Mucosa of rectum (tissue), 2 donors: ENCODE measurements around the gene CMKLR1.

Source experiments
- H3K27ac ChIP-seq, 2 donors: one replicate each; pipeline ENCODE4 v1.7.0; 2013; ENCODE audit warnings: inconsistent platforms in 2 of 2, low read depth in 2 of 2, low read length in 2 of 2
- H3K27me3 ChIP-seq, 2 donors: one replicate each; pipeline ENCODE4 v1.7.0; 2013; ENCODE audit warnings: low read length in 2 of 2; ENCODE audit not compliant: control insufficient read depth in 2 of 2, insufficient read depth in 2 of 2
- H3K36me3 ChIP-seq, 2 donors: one replicate each; pipeline ENCODE4 v1.7.0; 2013; ENCODE audit warnings: low read length in 2 of 2; ENCODE audit not compliant: control insufficient read depth in 2 of 2, insufficient read depth in 2 of 2
- H3K4me1 ChIP-seq, 2 donors: one replicate each; pipeline ENCODE4 v1.7.0; 2013; ENCODE audit warnings: low read length in 2 of 2, mild to moderate bottlenecking in 1 of 2; ENCODE audit not compliant: control insufficient read depth in 2 of 2, insufficient read depth in 2 of 2
- H3K4me3 ChIP-seq, 2 donors: one replicate each; pipeline ENCODE4 v1.7.0; 2013; ENCODE audit warnings: low read length in 2 of 2
- H3K9ac ChIP-seq, 2 donors: one replicate each; pipeline ENCODE4 v1.7.0; 2013; ENCODE audit warnings: low read length in 2 of 2, low read depth in 1 of 2, mild to moderate bottlenecking in 1 of 2
- H3K9me3 ChIP-seq, 2 donors: one replicate each; pipeline ENCODE4 v1.7.0; 2013; ENCODE audit warnings: low read length in 2 of 2; ENCODE audit not compliant: control insufficient read depth in 2 of 2
- donor health status: healthy.
- donor health status: Normal muscosa, but diverticular disease.

The CMKLR1 gene

DNA sequence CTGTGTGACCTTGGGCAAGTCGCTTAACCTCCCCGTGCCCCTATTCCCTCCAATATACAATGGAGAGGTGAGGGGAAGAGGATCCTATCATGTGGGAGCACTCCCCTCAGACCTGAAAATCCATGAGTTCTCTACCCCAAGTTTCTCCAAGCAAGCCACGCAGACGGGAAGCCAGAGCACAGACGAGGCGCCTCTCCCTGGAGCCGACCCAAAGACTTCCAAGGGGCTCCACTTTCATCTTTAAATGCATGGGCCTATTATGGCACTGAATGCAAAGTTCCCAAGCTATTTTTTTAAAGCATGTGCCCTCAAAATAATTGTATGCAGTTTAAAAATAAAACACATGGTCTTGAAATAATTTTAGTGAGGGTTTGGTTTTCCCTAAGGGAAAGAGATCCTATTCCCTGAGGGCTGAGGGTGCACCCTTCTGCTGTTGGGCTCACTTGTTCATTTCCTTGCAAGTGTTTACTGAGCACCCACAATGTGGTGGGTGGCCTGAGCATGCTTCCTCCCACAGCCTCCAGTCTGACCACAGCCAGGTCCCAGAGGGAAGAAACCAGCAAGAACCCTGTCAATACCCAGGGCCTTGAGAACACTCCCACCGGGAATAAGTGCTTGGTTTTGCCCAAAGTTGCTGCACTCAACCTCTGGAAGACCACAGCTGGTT, 14.6 kb downstream of the CMKLR1 start:
- H3K27me3 ChIP-seq: no peaks in the 10 kb centered on the region
- H3K9me3 ChIP-seq: no peaks in the 10 kb centered on the region
- H3K4me1 ChIP-seq: no peaks in the 10 kb centered on the region
- H3K36me3 ChIP-seq: no peaks in the 10 kb centered on the region
- H3K27ac ChIP-seq: no peak overlapping the region
- no peak overlapping the region for H3K4me3 ChIP-seq
- H3K9ac ChIP-seq: no peak overlapping the region

DNA sequence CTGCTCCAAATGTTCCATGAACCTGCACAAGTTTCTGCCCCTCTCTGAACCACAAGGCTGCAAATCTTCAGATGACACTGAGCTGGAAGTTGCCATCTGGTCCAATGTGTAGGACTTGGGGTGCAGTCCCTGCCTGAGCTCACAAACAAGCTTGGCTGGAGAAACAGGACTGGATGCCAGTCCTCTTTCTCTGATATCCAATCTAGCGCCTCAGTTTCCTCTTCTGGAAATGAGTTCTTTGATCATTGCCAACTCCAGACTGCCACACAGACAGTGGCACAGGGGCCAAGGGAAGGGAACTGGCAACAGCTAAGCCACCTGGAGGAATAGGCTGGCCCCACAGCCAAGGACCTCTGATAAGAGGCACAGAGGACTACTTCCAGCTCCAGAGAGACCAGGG, 15.5 kb downstream of the CMKLR1 start:
- Histone ChIP-seq H3K36me3 (no peaks in the 10 kb centered on the region), H3K4me1 (no peaks in the 10 kb centered on the region), H3K4me3 (no peak overlapping the region), H3K9ac (no peak overlapping the region), H3K27ac (no peak overlapping the region), H3K27me3 (no peaks in the 10 kb centered on the region), H3K9me3 (no peaks in the 10 kb centered on the region)

DNA sequence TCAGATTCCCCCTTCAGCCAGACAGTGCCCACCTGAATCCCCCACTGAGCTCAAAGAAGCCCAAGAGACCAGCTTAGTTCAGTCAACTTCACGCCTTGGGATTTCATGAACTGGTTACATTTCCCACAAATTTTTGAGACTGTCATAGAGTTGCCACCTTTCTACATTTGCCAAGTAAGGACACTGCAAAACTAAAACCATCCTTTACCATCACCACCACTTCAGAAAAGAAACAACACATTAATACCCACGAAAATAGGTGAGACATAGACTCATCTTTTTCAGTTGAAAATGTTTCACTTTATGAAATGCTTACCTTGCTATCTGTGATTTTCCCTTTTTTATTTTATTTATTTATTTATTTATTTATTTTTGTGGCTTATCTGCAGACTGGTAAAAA, 16.1 kb downstream of the CMKLR1 start:
- Histone ChIP-seq H3K27me3 (no peaks in the 10 kb centered on the region), H3K27ac (no peak overlapping the region), H3K4me1 (no peaks in the 10 kb centered on the region), H3K4me3 (no peak overlapping the region), H3K36me3 (no peaks in the 10 kb centered on the region), H3K9ac (no peak overlapping the region), H3K9me3 (no peaks in the 10 kb centered on the region)

DNA sequence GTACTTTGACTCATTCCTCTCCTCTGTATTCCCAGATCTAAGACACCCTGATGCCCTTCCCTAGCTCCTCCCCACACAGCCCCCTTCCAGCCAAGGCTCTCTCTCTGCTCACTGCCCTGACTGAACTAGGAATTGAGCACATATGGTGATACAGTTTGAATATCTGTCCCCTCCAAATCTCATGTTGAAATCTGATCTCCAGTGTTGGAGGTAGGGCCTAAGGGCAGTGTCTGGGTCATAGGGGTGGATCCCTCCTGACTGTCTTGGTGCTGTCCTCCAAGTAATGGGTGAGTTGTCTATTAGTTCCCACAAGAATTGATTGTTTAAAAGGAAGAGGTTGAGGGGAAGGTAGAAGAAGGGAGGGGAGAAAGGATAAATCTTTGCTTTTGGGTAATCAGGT, 17.4 kb downstream of the CMKLR1 start:
- no peaks in the 10 kb centered on the region for H3K36me3 ChIP-seq
- no peak overlapping the region for H3K27ac ChIP-seq
- no peaks in the 10 kb centered on the region for H3K9me3 ChIP-seq
- no peak overlapping the region for H3K9ac ChIP-seq
- H3K27me3 ChIP-seq: no peaks in the 10 kb centered on the region
- H3K4me3 ChIP-seq: no peak overlapping the region
- H3K4me1 ChIP-seq: no peaks in the 10 kb centered on the region

DNA sequence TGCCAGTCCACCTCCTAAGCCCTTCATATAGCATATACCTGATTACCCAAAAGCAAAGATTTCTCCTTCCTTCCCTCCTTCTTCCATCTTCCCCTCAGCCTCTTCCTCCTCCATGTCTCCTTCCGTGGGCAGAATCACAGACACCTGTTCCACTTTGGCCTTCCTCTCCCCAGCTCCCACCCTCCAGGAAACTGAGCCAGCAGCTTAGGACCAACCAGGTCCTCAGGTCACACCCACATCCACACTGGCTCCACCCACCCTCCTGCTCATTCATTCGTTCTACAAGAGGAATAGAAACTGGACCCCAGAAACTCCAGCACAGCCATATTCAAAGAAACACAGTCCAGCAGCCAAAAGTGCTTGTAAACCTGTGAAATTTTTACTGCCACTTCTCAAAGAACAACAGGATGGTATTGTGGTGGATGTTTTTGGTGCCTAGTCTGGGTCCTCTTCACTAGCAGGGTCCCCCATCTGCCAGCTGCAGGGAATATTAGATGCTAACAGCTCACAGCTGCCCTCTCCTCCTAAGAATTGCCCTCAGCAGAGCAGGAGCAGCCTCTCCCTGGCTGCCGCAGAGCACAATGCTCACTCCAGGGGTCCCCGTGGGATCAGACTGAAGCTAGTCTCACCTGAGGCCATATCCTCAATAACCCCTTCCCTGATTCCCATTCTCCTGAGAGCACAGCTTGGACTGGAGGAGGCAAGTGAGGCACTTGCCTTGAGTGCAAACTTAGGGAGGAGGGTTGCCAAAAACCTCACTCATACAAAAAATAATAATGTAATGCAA, 18.4 kb downstream of the CMKLR1 start:
- H3K9me3 ChIP-seq: no peaks in the 10 kb centered on the region
- no peak overlapping the region for H3K9ac ChIP-seq
- no peak overlapping the region for H3K4me3 ChIP-seq
- no peaks in the 10 kb centered on the region for H3K4me1 ChIP-seq
- no peaks in the 10 kb centered on the region for H3K36me3 ChIP-seq
- H3K27me3 ChIP-seq: no peaks in the 10 kb centered on the region
- no peak overlapping the region for H3K27ac ChIP-seq

DNA sequence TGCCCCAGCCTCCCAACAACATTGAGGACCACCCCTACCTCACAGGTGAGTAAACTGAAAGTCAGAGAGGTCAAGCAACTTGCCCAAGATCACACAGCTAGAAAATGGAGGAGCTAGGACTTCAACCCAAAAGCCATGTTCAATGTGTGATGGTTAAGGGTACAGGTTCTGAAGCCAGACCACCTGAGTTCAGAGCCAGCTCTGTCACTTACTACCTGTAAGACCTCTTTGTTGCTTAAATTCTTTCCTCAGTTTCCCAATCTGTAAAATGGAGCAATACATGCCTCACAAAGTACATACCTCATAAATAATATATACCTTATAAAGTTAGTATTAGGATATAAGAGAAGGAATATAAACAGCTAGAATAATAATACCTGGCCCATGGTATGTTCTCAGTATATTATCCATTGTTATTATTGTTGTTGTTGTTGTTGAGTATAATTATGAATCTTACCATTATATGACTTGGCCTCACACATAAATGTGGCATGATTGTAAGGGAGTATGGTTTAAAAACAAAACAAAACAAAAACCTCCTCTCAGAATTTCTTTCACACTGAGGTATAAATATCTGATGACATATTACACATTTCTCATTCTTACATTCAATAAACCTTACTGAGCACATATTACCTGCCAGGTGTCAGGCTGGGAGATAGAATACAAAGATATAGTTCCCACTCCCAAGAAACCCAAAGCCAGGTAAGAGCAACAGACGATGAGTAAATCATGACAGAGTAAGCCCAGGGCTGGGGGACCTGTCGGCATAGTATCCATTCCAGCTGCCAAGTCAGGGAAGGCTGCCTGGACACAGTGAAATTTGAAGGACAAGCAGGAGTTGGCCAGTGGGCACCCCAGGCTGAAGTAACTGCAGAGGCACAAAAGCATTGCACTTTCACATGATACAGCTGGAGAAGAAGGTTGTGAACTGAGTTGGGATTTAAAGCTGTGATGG, 19.6 kb downstream of the CMKLR1 start:
- Histone ChIP-seq H3K27ac (no peak overlapping the region), H3K4me3 (no peak overlapping the region), H3K4me1 (no peaks in the 10 kb centered on the region), H3K27me3 (no peaks in the 10 kb centered on the region), H3K9ac (no peak overlapping the region), H3K9me3 (no peaks in the 10 kb centered on the region), H3K36me3 (no peaks in the 10 kb centered on the region)

DNA sequence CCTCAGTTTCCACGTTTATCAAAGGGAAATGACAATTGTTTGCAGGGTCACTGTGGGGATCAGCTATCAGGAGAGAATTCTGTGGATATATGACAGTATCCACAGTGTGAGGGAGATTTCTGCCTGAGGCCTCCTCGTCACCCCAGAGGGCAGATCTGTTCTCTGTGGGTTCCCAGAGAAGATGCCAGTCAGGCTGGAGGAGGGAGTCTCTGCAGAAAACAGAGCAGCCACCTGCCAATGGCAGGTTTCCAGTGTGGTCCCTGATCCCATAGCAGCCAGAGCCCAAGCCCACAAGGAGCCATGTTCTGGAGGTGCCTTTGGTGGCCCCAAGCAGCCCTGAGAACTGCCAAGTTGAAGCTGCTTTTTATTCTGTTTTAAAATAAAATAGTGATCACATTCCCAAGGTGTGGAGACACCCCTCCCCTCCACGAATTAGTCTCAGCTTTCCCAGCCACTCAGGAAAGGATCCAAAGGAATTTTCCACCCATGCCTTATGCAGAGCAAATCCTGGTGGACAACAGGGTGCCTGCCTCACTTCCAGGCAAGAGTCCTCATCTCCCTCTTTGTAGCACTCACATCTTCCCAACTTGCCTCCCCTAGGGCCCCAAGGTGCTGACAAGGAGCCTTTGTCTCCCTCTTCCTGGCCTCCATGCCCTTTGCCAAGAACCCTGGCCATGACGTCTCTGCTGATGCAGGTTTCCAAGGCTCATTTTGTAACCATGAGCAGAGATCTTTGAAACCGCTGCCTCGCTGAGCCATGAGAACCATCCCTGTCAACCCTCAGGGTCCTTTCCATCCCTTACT, 20.4 kb downstream of the CMKLR1 start:
- Histone ChIP-seq H3K27ac (peak overlapping the region in 1 of 2 donors; percentile 17), H3K4me1 (peaks cover 0 to 2% of the 10 kb centered on the region in 2 donors), H3K27me3 (no peaks in the 10 kb centered on the region), H3K9me3 (no peaks in the 10 kb centered on the region), H3K4me3 (no peak overlapping the region), H3K9ac (no peak overlapping the region), H3K36me3 (no peaks in the 10 kb centered on the region)

DNA sequence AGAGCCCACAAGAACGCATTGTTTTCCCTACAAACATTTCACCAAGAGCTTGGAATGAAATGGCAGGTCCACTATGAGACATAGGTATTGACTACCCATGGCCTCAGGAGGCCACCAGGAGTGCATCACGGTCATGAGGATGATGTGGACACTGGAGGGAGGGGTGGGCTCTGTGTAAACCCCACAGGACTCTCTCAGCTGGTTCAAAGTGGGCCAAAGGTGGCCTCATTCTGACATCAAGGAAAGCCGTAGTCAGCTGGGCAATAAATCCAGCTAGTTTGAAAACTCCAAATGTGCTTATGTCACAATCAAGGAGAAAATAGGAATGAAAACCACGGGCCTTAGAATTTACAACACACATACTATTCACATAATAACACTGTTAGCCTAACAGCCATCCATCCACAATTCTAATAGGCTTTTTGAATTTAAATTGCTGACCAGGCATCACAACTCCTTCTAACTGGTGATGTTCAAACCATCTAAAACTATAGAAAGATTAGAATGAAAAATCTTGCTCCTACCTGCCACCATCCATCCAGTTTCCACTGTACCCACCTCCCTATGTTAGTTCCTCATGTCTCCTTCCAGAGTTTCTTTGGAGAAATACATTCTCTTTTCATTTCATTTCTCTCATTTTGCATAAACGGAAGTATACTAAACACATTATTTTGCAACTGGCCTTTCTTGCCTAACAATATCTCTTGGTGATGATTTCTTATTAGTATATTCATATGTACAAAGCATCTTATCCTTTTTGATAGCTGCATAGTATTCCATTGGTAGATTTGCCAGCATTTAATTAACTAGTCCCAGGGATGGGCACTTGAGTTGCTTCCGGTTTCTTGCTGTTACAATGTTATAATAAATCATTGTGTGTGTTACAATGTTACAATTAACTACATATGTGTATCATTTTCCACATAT, 21.5 kb downstream of the CMKLR1 start:
- H3K4me1 ChIP-seq: peaks cover 3 to 4% of the 10 kb centered on the region in 2 donors
- no peak overlapping the region for H3K9ac ChIP-seq
- no peak overlapping the region for H3K4me3 ChIP-seq
- H3K9me3 ChIP-seq: no peaks in the 10 kb centered on the region
- peak overlapping the region in 1 of 2 donors; percentile 11 for H3K27ac ChIP-seq
- H3K27me3 ChIP-seq: no peaks in the 10 kb centered on the region
- H3K36me3 ChIP-seq: no peaks in the 10 kb centered on the region
